Measurements from ENCODE around the gene THSD7A.

- TF ChIP-seq CTCF (optimal IDR thresholded peaks at IDR 0.05 in 1 of 3, IDR thresholded peaks at IDR 0.05 in 1 of 3, conservative IDR thresholded peaks at IDR 0.05 in 1 of 3; ENCODE audit: extremely low read depth in 1 of 3, insufficient read depth in 2 of 3, low read length in 3 of 3): no peak
- no peak for TF ChIP-seq EZH2 (IDR thresholded peaks at IDR 0.05; ENCODE audit: low read length)
These were observed 182.0 kb downstream of the THSD7A start for GRCh38 chr7:11650030-11650429.

Measured in keratinocyte (primary cell).